ENCODE results near the gene SYNE4.

- TF ChIP-seq CTCF (IDR thresholded peaks at IDR 0.05) (no peak), POLR2A (IDR thresholded peaks at IDR 0.05) (no peak)
These were observed 39.2 kb upstream of the SYNE4 start for GRCh38 chr19:36047835-36048234.

Measured in testis (tissue), 2 donors.